DMS 273 (cell line): ENCODE data around the gene PDE6B.
"Not testable (repeated sequence)": the region's sequence is repeated elsewhere in the genome, so short reads cannot be mapped to it uniquely, and the experiment has no call there.

ENCODE experiments used
- DNase-seq: peaks from one replicate; lab custom pipeline; 2025; ENCODE audit not compliant: unreplicated experiment; lab: John Stamatoyannopoulos, UW

PDE6B gene

DNA sequence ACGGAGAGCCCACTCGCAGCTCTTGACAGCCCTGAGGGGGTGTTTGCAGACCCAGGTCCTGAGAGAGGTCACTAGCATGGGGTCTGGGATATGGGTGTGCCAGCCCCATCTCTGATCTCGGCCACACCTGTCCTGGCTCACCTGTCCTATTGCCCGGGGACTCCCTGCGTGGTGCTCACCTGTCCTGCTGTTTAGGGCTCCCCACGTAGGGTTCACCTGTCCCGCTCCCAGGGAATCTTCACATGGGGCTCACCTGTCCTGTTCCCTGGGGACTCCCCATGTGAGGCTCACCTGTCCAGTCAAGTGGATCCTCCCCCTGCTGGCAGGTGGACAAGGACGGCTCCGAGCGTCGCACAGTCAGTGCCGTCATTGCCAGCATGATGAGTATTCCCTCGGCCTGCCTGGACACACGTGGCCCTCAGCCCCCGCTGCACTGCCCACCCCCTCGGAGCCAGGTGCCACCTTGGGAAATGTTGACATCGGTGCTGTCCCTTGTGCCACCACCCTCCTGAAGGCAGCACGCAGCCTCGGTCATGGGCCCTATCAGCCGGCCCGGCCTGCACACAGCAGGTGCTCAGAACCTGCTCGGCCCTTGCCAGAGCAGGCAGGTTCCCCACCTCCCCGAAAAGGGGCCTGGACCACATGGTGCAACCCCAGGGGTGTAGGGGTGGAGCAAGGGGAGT lies 57.3 kb downstream of the PDE6B start:
- no peak for DNase-seq

GRCh38 chr4:683247-683897 lies 58.0 kb downstream of the PDE6B start:
- no peak for DNase-seq

DNA sequence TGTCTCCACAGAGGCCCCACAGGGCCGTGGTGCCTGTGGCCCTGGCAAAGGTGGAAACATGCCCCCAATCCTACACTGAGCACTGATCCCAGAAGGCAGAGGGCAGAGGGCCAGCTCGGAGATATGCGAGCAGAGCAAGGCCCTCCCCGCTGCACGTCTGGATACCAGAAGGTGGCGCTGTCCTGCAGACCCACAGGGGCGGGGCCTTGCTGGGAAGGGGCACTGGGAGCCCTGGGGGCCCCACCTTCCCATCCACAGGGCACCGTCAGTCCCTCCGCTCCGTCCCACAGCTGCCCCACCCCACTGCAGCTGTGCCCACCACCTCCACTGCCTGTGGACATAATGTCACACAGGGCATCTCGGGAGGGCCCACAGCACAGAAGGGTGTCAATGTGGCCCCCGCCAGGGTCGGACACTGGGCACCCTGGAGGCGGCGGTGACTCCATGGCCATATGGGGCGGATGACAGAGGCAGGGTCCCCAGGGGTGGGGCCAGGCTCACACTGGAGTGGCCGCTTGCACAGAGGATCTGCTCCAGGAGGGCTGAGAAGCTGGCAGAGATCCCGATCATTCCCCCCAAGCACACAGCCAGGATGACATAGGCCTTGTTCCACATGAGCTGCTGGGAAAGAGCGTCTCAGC lies 58.7 kb downstream of the PDE6B start:
- DNase-seq, result peak; percentile 91

GRCh38 chr4:684623-685327 lies 59.4 kb downstream of the PDE6B start:
- DNase-seq, result peak; percentile 74

- DNase-seq, result no peak
Measured at GRCh38 chr4:685679-686412, 60.5 kb downstream of the PDE6B start.

GRCh38 chr4:686413-687040 lies 61.2 kb downstream of the PDE6B start:
- no peak for DNase-seq

DNA sequence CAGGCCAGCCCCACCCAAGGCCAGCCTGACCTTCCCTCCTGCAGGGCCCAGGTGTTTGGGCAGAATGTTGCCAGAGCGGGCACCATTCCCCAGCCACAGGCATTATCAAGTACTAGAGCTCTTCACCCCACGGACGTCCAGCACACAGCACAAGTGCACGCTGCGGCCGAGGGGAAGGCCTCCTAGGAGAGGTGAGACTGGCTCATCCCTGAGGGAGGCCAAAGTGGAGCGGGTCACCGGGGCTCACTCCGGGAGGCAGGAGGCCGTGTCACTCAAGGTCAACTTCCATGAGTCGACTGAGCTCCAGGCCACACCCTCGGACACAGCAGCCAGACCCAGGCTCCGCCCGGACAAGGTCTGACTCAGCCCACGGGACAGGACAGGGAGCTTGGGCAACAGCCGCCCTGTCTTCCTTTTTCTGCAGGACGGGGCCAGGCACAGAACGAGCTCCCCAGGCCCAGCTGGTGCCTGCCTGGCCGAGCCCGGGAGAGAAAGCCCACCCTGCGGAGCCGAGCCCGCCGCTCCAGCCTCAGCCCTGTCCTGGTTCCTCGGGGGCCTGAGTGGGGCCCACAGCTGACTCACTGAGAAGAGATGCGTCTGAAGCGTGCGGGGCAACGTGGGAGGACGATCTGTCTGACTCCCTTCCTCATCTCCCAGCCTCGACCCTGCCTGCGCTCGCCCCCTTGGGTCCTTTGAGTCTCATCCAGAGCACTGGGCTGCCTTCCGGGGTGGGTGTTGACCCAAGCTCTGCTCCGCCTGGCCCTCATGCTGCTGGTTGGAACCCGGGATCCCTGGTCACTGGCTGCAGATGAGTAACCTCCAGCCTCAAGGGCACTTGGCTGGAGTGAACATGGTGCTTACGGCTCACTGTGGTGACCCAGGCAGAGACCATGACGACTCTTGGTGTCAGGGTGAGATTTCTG lies 61.9 kb downstream of the PDE6B start:
- DNase-seq, result no peak

DNA sequence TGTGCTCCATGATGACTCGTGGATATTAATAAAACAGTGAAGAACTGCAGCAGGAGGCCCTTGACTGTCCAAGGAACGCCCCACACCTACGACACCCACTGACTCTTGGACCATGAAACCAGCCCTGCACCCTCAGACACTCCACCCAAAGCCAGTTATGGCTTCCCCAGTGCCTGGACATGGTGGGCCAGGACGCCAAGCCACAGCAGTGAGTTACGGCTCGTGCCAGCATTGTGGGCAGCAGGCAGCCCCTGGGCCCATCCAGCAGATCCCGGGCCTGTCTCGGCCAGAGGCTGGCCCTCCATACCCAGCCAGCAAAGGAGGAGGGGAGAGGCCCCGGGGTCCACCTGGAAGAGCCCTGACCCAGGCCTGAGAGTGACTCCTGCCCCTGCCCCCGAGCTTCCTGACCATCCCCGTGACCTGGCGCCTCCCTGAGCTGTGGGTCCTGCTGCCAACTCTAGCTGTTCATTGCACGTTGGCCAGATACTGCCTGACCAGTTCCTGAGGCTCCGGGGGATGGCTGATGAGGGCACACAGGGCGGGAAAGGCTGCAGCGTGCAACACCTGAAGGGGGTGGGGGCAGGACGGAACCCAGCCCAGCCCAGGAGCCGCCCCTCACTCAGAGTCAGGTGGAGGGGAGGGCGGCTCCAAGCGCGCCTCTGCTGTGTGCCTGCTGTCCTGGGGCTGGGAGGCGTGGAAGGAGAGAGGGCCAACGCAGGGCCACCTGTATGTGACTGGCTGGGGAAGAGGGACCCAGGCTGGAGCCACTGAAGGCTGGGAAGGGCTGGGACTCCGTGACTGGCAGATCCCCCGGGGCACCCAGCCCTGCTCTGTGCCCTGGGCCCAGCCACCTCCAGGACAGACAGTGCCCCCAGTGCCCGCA lies 62.8 kb downstream of the PDE6B start:
- DNase-seq, result no peak

DNA sequence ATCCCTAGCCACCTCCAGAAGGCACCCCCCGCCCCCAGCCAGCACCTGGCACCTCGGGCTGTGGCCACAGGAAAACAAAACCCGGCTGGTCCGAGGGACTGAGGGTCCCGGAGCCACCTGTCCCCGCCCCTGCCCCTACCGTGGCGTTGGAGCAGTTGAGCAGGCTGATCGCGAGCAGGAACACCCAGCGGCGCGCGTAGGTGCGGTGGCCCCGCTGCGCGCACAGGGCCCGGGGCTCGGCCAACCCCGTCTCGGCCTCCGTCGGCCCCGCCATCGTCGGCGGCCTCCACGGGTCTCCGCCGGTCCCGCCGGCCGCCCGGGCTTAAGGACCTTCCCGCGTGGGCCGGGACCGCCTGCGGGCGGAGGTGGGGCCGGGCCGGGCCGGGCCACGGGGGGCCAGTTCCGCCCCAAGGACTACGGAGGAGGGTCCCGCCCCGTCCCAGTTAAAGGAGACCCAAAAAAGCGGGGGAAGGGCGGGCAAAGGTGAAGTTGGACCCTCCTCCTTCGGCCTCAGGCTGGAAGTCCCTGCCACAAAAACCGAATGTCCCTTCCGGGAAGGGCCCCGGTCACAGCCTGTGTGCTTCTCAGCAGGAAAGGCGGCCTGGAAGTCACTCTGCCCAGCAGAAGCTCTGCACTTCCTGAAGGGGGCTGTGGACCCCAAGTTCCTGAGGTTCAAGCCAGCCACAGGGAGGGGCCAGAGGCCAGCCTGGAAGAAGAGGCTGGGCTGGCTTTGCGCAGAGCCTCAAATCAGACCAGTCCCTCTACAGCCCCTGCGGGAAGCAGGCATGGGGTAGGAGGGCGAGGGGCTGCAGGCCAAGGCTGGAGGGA lies 63.7 kb downstream of the PDE6B start, which contains the start of gene SLC49A3:
Gene SLC49A3 (minus strand): TSS at position 298 of the 828 bp plus-strand sequence. CDS start 24 bp downstream, at position 274.
- no peak for DNase-seq

DNA sequence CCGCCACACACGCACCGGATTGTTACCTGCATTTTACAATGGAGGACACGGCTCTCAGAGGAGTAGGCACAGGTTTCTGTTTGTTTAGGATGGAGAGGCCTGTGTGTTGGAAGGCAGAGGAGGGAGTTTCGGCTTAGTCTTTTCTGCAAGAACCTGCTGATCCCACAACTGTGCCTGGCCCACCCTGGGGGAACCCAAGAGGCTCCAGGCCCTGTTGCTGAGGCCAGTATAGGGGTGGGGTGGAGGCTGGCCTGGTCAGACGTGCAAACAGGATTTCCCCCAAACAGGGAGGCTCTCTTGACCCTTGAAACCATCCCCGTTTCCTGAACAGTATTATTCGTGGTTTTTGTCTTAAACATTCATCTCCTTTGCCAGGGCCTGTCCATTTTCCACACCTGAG lies 64.3 kb downstream of the PDE6B start:
- DNase-seq, result no peak

DNA sequence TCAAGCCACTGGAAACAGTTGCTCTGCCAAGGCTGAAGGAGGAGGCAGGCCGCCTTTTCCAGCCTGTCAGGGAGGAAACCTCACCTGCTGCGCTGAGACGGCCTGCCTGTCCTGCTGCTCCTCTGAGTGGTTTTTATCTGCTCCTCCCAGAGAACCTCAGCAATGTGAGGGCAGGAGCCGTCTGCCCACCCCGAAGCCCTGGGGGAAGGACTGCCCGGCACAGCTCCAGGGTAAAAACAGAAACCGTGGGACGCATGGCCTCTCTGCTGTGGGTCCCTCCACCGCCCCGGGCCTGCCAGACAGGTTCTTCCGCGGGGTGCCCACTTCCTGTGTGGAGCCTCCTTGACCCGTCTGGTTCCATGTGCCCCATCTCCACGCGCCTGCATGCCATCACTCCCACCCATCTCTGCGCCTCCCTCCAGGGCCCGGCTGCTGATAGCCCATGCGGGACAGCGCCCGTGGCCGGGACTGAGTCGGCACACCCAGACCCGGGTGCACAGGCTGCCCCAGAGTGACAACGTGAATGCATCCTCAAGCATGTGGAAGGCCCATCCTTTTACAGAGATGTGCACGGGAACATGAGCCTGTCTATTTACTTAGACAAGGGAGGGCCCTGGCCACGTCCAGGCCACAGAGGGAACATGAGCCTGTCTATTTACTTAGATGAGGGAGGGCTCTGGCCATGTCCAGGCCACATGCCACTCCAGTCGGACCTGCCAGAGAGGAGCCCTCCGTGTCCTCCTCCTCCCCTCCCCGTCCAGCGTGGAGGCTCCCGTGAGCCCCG lies 67.6 kb downstream of the PDE6B start:
- no peak for DNase-seq

DNA sequence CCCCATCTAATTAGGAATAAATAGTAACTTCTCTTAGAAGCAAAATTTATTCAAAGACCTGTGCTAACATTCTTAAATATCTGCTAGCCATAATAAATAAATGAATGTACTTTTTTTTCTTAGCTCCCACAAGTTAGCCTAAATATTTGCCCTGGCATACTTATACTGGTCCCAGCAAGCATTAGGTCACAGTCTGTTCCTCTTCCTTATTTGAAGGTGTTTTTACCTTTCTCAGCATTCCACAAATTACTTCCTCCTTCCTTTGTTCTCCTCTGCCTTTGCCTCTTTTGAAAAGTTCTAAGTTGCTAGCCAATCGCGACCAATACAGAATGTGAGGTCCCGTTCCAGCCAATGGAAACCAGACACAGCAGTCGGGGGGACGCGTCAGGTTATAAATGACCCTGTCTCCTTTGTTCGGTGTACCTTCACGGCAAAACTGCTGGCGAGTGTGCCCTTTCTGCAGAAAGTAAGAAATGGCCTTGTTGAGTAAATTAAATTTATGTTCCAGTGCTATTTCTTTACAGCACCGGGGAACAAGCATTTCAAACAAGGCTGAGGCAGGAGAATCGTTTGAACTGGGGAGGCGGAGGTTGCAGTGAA lies 69.1 kb downstream of the PDE6B start:
- DNase-seq, result not testable (repeated sequence)

DNA sequence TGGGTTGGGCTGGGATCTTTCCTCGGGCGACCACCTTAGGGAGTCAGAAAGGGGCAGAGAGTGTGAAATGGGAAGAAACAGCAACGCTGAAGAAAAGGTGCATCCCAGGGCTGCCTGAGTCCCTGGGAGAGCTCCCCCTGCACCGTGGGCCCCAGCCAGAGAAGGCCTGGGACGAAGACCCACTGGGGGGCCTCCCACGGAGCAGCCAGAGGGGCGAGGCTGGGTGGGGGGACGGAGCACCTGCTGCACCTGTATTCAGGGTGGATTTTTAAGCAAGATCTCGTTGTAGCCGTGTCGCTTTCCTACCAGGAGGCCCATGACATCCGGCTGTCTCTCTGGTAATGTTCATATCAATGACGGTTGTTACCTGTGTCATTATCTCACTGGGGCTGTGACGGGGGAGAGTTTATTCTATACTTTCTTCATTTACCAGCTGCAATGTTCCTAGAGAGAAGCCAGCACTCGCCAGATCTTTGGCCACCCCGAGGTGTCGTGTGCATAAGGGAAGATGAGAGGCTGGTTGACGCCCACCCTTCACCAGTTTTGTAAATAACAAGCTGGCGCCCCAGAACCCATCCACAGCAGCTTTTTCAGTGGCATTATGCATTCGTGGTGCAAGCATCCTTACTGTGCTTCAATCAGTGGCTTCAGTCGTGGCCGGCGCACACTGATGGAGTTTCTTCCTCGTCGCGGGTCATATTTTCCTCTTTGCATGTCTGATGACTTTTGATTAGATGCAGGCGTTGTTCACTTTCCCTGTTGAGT lies 74.6 kb downstream of the PDE6B start:
- DNase-seq, result no peak

DNA sequence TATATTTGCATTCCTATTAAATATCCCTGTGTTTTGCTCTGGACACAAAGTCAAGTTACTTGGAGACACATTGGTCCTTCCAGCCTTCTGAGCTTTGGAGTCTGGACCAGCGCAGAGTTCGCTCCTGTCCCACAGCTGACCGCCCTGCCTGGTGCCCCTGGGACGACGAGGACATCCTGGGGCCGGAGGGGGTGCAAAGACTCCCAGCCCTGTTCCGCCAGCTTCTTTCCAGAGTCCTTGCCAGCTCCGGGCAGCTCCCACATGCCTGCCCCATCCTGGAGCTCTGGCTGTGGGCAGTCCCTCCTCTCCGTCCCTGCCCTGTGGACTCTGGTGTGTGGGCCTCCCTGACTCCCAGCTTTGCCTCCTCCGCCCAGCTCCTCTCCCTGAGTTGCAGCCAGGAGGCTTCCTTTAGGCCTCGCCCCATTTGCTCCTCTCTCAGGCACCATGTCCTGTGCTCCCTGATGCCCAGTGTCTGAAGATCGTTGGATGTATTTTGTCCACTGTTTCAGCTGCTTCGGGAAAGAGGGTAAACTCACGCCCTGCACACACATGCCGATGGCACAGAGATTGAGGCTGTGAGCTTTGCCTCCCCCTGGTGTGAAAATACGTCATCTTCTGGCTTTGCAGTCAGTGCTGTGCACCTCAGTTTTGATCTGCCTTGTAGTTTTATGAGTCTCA lies 75.4 kb downstream of the PDE6B start:
- peak; percentile 21 for DNase-seq

GRCh38 chr4:702618-703048 lies 77.3 kb downstream of the PDE6B start:
- no peak for DNase-seq
